Activated CD4-positive, alpha-beta T cell treated with anti-CD3 and anti-CD28 coated beads, Interleukin-2, Interleukin-4, amounts not matched to agents 100 ng/mL and 50 ng/mL, durations not matched to agents 16 hours and 8 hours (primary cell): ENCODE measurements around the gene MUC4.

ENCODE experiments used
- DNase-seq: peaks from one replicate; pipeline ENCODE4 v3.0.0-alpha.2; 2020; ENCODE audit warnings: low spot score

Gene MUC4

GRCh38 chr3:195811756-195812155 lies at the start of gene MUC4:
MUC4 (minus strand) TSS chr3:195811929; CDS start chr3:195811817, 112 bp downstream.
- DNase-seq: no peak

GRCh38 chr3:195860456-195860855 lies 48.7 kb upstream of the MUC4 start:
- no peak for DNase-seq

- DNase-seq: no peak
Observed at GRCh38 chr3:195859846-195860411, 48.2 kb upstream of the MUC4 start.

- DNase-seq: peak; percentile 72
Observed at GRCh38 chr3:195859061-195859845, 47.5 kb upstream of the MUC4 start.

- DNase-seq: no peak
Observed at GRCh38 chr3:195856410-195857084, 44.8 kb upstream of the MUC4 start.

GRCh38 chr3:195855471-195856409 lies 44.0 kb upstream of the MUC4 start:
- no peak for DNase-seq

GRCh38 chr3:195854628-195855294 lies 43.0 kb upstream of the MUC4 start:
- no peak for DNase-seq

GRCh38 chr3:195853996-195854395 lies 42.3 kb upstream of the MUC4 start:
- DNase-seq: no peak

GRCh38 chr3:195853036-195853435 lies 41.3 kb upstream of the MUC4 start:
- no peak for DNase-seq

- peak; percentile 94 for DNase-seq
Observed at GRCh38 chr3:195850857-195851543, 39.3 kb upstream of the MUC4 start.

- no peak for DNase-seq
Observed at GRCh38 chr3:195849322-195850074, 37.8 kb upstream of the MUC4 start.

GRCh38 chr3:195847055-195847950 lies 35.6 kb upstream of the MUC4 start:
- no peak for DNase-seq

GRCh38 chr3:195845483-195845882 lies 33.8 kb upstream of the MUC4 start:
- no peak for DNase-seq

GRCh38 chr3:195844671-195845218 lies 33.0 kb upstream of the MUC4 start:
- no peak for DNase-seq

- no peak for DNase-seq
Observed at GRCh38 chr3:195839260-195840010, 27.7 kb upstream of the MUC4 start.

GRCh38 chr3:195838714-195839113 lies 27.0 kb upstream of the MUC4 start:
- no peak for DNase-seq

- DNase-seq: no peak
Observed at GRCh38 chr3:195836476-195837135, 24.9 kb upstream of the MUC4 start.
